Fibroblast of lung (primary cell): Measurements from ENCODE around the gene GPC5.

Source experiments
- EZH2 ChIP-seq: IDR thresholded peaks from 2 replicates; pipeline ENCODE4 v1.5.1; 2012; ENCODE audit warnings: low read length, control low read depth, mild to moderate bottlenecking; ENCODE audit errors: missing control alignments
- TF ChIP-seq, protein P1 (sequence below), 2 donors: IDR thresholded peaks in 1 of 2; conservative IDR thresholded peaks in 1 of 2; 1 replicate in 1 of 2; 2 replicates in 1 of 2; pipeline ENCODE4 v1.5.1; 2011 to 2012; ENCODE audit warnings: low read length in 2 of 2, control low read depth in 1 of 2, inconsistent platforms in 1 of 2, low read depth in 1 of 2, mild to moderate bottlenecking in 1 of 2

DNA sequence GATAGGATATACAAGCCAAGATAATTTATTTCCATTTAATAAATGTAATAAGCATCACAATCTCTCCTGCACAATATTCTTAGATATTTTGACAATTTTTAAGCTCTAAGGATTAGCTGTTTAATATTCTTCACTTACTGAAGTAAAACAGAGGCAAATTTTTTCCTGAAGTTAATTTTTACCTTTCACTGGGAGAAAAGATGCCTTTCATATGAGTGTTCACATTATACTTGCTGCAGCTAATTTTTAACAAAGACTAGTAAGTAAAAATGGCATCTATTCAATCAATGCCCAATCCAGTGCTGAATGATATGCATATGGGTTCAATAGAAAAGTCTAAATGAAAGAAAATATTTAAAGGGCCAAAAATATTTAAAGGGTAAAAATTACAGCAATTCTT, 1451.0 kb downstream of the GPC5 start:
- TF ChIP-seq, protein P1, sequence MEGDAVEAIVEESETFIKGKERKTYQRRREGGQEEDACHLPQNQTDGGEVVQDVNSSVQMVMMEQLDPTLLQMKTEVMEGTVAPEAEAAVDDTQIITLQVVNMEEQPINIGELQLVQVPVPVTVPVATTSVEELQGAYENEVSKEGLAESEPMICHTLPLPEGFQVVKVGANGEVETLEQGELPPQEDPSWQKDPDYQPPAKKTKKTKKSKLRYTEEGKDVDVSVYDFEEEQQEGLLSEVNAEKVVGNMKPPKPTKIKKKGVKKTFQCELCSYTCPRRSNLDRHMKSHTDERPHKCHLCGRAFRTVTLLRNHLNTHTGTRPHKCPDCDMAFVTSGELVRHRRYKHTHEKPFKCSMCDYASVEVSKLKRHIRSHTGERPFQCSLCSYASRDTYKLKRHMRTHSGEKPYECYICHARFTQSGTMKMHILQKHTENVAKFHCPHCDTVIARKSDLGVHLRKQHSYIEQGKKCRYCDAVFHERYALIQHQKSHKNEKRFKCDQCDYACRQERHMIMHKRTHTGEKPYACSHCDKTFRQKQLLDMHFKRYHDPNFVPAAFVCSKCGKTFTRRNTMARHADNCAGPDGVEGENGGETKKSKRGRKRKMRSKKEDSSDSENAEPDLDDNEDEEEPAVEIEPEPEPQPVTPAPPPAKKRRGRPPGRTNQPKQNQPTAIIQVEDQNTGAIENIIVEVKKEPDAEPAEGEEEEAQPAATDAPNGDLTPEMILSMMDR (conservative IDR thresholded peaks at IDR 0.05 in 1 of 2, IDR thresholded peaks at IDR 0.05 in 1 of 2; ENCODE audit: low read depth in 1 of 2, low read length in 2 of 2), result no peak
- TF ChIP-seq EZH2, result no peak
